ENCODE data around the gene PIANP.

- no peak for TF ChIP-seq CTCF (conservative IDR thresholded peaks at IDR 0.05)
- no peak for TF ChIP-seq EZH2 (IDR thresholded peaks at IDR 0.05; ENCODE audit: low read depth)
Observed at GRCh38 chr12:6699259-6699988, 1.2 kb downstream of the PIANP start.
